Fibroblast of skin of back (primary cell): ENCODE results near the gene SMC3.
"Not testable (repeated sequence)": the region's sequence is repeated elsewhere in the genome, so short reads cannot be mapped to it uniquely, and the experiment has no call there.

Source experiments
- DNase-seq: peaks from one replicate; pipeline ENCODE4 v3.0.0-alpha.2; 2013

SMC3 gene

DNA sequence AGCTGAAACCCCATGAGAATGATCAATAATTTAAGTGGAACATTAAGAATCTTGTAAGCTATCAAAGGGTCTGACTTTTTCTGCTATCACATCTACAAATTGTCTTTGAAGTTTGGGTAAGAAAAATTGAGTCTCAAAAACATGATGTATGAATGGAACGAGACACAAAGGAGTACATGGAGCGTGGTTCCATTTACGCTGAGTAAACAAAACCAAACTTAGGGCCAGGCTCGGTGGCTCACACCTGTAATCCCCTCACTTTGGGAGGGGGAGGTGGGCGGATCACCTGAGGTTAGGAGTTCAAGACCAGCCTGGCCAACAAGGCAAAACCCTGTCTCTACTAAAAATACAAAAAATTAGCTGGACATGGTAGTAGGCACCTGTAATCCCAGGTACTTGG is 24.3 kb downstream of the SMC3 start:
- no peak for DNase-seq

DNA sequence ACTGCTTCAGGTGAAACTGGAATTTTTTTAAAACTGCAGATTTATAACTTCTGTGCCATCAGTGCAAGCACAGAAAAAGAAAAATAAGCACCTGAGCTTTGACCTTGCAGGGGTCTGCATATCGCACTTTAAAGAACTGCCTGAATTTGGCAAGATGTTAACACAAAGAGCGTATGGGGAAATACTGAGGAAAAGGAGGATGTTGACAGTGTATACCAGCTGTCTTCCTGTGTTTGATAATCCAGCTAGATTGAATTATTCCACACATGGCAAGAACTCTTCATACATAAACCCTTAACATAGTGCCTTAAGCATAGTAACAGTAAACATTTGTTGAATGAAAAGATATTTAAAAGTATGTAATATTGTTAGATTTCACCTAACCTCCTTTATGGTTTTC is 30.0 kb downstream of the SMC3 start:
- DNase-seq = no peak

DNA sequence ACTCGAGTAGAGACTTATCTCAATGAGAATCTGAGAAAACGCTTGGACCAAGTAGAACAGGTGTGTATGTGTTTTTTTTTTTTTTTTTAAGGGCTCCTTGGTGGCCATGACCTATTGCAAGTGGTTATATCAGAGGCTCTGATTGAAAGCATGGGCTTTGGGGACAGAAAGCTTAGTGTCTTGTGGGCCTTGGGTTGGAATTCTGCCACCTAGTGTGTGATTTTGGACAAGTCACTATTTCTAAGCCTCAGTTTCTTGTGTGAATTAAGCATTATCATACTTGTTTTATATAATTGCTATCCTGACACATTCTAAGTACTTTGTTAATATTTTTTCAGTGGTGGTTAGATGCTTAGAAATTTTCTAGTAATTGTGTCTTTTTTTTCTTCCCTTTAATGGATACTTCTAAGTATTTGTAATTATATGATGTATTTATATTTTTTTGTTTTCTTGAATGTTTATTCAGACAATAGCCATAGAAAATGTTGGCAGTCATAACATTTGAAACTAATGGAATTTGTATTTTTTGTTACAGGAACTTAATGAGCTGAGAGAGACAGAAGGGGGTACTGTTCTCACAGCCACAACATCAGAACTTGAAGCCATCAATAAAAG is 33.1 kb downstream of the SMC3 start:
- DNase-seq = peak; percentile 71

DNA sequence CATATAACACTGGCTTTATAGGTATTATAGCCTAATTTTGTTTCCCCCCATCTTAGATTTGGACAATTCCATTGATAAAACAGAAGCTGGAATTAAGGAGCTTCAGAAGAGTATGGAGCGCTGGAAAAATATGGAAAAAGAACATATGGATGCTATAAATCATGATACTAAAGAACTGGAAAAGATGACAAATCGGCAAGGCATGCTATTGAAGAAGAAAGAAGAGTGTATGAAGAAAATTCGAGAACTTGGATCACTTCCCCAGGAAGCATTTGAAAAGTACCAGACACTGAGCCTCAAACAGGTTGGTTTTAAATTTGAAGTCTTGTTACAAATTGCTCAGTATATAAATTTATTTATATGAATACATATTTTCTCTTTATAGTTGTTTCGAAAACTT is 34.1 kb downstream of the SMC3 start:
- DNase-seq = no peak

DNA sequence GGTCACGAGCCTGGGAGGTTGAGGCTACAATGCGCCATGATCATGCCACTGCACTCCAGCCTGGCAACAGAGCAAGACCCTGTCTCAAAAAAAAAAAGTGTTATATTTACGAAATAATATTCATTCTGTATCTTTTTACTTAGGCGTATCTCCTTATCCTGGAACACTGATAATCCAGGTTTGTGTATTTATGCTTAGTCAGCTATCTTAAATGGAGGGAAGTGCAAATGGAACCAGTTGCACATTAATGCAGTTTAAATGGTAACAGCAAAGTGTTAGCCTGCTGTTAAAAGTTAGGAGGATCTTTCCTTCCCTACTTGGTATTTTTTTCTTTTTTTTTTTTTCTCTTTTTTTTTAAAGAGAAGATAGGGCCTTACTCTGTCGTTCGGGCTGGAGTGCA is 40.6 kb downstream of the SMC3 start:
- no peak for DNase-seq

DNA sequence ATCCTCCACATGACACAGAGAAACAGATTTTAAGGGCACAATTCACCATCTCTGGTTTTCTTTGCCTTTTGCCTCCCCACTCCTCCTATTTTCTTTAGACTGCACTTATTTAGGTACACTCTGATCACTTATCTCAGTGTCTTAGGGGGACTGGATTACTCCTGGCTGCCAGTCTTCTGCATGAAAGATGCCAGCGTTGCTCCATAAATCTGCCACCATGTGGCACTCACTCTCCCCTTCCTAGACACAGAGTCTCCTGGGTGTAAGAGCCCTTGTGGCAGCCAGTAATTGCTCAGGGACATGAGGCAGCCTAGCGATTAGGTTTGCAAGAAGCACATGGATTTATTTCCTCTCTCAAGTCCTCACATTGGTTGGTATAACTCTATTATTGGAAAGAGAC is 42.1 kb downstream of the SMC3 start:
- DNase-seq = no peak

DNA sequence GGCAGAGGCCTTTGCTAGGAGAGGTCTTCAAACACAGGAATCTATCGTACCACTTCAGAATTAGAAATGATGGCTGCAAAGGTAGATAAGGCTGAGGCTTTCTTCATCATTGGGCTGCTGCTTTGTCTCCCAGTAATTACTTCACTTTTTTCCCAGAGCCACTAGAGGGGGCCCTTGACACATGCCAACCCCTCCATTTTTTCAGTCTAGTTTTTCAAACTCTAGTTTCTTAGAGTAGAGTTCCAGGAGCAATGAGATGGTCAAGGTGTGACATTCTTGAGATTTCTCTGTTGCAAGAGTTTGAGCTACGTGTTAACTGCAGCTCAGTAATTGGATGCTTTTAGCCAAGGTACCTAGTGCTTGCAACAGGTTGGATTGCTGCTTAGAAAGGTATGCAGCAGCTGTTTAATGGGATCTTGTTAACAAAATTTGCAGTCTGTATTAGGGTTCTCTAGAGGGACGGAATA is 42.8 kb downstream of the SMC3 start:
- DNase-seq = peak; percentile 58

DNA sequence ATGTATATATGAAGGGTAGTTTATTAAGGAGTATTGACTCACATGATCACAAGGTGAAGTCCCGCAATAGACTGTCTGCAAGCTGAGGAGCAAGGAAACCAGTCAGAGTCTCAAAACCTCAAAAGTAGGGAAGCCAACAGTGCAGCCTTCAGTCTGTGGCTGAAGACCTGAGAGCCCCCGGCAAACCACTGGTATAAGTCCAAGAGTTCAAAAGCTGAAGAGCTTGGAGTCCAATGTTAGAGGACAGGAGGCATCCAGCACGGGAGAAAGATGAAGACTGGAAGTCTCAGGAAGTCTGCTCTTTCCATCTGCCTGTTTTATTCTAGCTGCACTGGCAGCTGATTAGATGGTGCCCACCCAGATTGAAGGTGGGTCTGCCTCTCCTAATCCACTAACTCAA is 43.3 kb downstream of the SMC3 start:
- not testable (repeated sequence) for DNase-seq

DNA sequence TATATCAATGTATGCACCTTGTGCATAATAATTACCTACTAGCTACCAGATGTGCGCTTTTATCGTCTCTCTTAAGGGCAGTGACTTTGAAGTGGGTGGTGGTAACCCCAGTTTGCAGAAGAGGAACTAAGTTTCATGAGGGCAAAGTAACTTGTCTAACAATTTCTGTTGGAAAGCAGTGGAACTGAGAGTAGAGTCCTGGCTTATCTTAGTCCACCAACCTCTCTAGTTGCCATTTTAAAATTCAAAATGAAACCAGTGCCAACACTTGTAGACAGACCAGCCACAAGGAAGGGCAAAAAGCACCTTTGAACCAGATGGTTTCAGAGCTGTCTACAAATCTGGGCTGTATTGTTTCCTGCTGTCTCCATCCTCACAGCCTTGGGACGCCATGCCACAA is 44.6 kb downstream of the SMC3 start:
- no peak for DNase-seq

DNA sequence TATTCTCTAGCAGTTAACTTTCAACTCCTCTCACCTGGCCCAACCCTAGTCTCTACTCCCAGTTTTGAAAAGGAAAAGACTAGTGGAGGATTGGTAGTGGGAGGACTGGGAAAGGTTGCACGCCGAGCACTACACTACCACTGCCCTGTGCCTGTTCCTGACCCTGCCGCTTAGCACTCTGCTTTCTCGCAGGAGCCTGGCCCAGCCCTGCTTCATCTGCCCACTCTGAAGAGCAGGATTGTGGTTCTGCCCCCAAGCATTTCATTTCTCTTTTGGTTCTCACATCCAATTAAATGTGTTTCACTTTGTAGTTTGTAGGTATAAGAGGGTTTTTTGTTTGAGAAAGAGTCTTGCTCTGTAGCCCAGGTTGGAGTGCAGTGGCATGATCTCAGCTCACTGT is 45.1 kb downstream of the SMC3 start:
- DNase-seq = no peak

DNA sequence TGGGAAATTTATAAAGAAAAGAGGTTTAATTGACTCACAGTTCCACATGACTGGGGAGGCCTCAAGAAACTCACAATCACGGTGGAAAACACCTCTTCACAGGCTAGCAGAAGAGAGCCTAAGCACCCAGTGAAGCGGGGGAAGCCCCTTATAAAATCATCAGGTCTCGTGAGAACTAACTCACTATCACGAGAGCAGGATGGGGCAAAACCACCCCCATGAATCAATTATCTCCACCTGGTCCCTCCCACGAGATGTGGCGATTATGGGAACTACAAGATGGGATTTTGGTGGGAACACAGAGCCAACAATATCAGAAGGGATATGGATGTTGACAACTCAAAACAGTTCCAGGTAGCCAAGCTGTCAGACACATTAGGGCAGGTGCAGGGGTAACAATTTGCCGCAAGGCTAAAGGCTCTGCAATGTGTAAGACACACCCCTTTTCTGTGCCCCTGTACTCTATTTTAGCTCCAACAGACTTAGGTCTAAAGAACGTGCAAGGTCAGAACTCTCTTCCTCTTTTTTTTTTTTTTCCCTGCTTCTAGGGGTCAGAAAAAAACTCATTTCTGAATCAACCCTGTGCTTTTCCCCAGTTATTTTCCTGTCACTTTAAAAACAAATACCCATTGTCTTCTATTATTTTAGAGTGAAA is 46.0 kb downstream of the SMC3 start:
- DNase-seq = no peak

DNA sequence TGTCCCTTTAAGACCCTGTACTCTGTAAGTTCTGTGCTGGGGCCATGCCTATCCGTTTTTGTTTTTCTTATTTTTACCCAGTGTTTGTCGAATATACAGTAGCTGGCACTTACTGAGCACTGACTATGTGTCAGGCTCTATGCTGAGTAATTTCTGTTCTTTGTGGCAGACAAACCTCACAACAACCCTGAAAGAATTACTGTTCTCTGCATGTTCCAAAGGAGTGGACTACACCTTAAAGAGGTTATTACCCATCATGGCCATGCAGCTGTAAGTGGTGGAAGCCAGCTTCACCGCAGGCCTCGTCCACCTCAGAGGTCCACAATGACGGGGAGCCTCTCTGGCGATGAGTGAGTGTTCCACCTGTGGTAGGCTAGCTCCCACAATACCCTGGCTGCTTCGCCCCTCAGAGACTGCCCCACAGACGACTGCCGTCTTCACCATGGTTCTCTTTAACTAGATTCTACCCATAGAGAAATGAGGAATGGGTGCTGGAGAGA is 46.6 kb downstream of the SMC3 start:
- no peak for DNase-seq

DNA sequence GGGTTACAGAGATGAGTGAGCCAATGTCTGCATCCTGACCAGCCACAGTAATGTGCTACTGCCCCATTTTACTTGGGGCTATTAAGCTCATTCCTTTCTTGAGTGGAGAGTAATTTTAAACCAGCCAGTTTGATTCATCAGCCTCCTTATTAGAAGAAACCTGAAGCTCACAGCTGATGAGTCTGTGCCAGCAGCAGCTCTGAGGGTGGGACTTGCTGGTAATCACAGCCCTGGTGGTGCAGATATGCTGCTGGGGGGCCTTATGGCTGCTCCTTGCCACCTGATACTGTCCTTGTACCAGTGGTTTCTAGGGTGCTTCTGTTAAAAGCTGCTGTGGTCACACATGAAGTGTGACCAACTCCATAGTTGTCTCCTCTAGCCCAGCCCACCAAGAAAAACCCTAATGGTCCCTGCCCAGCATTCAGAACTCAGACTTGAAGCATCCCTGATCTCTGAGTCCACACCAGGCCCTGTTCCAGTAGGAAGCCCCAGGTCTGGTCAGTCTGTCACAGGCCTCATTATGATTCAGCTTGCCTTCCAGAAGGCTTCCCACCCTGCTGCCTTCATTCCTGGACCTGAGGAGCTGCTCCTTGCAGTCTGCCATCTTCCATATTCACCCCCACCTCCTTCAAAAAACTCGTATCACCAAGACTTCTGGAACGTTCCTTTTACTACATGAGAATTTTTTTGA is 47.7 kb downstream of the SMC3 start:
- DNase-seq = peak; percentile 10

DNA sequence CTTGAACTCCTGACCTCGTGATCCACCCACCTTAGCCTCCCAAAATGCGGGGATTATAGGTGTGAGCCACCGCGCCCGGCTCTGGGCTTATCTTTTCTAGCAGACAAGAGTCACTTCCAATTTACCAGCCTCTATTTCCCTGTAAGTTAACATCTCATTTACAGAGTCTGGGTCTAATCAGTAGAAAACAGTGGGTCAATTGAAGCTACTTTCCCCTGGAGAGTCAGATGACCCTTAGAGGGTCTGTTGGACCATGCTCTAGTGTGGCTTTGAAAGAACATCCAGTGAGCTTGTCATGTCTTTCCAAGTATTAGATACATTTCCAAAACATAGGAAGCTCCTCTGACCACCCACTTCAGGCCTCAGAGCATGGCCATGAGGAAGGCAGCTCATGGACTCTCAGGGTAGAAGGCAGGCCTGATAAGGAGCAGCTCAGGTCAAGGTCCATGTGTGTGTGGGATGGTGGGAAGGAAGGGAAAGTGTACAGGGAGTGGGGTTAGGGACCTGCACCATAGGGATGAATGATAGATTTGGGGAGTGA is 49.1 kb downstream of the SMC3 start:
- DNase-seq = no peak

DNA sequence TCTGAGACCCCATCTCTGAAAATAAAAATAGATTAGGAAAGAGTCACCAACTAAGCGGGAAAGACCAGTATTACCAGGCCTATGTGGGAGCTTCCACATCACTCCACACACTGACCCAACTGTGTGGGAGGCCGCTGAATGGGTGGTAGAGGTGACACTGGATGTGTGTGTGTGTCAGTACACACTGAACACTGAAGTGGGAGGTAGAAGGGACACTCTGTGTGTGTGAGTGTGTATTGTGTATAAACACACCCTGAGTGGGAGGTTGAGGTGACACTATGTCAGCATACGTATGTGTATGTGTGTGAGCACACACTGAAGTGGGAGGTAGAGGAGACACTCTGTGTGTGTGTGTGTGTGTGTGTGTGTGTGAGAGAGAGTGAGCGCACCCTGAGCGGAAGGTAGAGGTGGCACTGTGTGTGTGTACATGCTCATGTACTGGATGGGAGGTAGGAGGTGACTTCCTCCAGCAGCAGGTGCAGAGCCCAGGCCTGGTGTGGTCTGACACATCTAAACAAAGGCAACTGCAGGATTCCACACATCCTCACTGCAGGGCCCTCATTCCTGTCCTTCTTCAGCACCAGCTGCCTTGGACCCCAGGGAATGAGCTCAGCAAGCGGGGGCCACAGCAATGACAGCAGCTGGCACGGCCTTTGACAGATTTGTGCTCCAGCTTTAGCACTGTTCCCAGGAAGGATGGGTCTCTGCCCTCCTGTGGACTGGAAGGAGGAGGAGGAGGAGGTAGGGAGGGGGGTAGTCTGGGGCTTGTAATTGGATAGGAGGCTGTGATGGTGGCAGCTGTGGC is 50.1 kb downstream of the SMC3 start:
- DNase-seq = no peak

DNA sequence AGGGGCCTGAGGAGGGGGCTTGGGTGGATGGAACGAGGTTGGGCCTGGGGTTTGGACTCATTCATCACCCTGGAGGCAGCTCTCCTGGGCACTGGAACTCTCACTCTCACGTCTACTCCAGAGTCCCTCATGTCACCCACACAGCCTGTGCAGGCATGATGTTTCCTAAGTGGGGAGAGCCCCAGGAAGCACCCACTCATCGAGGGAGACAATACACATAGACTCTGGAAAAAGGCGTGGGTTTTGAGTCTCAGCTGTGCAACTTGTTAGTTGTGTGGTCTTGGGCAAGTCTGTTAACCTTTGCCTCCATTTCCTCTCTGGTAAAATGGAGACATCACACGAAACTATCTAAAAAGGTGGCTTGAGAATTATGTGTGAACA is 50.7 kb downstream of the SMC3 start:
- no peak for DNase-seq

DNA sequence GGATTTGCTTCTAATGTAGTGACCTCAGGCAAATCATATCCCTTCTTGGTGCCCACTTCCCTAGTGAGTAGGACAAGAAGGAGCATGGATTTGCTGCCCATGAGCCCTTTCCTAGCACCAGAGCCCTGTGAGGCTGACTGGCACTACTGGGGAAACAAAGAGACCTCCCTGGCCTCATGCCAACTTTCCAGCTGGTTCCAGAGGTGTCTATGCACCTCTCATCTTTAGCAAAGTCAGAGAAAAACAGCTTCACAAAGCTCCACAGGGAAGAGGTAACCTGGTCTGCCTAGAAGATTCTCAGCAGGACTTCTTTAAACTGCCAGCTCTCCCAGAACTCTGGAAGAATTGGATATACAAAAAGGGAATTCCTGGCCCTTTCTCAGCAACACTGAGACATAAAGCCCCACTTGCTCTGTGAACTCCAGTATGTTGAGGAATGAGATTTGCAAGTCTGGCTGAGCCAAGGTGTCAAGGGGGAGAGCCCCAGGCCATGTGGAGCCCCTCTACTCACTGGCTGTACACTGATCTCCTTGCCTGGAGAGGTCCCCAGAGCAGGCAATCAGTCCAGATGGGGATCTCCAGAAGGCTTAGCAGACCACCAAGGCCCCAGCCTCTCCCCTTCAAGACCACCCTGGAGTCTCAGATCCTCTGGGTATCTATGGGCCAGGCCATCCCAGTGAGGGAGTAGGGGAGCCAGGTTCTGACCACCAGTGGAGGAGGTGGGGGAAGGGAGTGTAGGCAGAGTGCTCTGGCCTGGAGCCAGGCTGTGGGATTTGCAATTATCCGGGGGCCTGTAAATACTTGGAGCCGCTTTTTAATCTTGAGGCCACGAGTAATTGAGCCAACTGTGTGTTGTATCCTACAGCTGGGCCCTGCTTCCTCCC is 52.3 kb downstream of the SMC3 start:
- no peak for DNase-seq

DNA sequence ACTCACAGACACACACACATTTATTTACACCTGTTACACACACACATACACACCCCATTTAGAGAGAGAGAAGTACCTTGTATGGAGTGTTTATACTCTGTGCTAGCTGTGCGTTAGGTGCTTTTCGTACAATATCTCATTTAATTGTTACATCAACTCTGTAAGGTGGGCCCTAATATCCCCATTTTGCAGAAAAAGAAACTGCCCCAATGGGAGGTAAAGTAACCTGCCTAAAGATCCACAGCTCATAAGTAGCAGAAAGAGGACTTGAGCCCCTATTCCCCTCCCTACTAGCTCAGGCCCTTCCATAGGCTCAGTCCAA is 52.9 kb downstream of the SMC3 start:
- DNase-seq = no peak

DNA sequence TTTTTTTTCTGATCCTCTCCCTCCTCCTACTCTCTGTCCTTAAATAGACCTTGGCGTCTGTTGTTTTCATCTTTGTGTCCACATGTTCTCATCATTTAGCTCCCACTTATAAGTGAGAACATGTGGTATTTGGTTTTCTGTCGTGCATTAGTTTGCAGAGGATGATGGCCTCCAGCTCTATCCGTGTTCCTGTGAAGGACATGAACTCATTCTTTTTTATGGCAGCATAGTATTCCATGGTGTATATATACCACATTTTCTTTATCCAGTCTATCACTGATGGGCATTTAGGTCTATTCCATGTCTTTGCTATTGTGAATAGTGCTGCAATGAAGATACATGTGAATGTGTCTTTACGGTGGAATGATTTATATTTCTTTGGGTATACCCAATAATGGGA is 55.8 kb downstream of the SMC3 start:
- DNase-seq = not testable (repeated sequence)

DNA sequence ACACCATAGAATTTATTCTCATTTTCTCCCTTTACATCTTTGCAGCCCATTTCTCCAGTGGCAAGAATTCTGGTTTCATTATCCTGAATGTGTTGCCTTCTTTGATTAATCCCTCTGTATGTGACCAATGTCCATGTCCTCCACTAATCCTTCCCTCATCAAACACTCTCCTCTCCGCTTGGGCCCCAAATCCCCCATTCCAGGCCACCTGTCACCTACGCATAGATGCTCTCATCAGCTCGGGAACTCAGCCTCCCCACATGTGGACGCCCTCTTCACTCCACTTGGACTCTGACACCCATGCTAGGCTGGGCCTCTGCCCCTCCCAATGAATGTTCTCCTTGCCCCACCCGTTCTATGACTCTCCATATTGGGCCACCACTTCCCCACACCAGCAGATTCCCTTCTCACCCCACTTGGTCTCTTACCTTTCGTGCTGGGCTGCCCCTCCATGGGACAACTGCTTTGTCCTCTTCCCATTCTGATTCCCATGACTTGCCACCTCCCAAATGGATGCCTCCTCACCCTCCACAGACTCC is 57.9 kb downstream of the SMC3 start:
- DNase-seq = no peak
